HEK293T (cell line): ENCODE results near the gene FN1.

Experiments
- CTCF ChIA-PET: fragments of 350-600 bp; formaldehyde crosslinking; extraction: SDS; loops from one replicate; lab custom pipeline; 2021; ENCODE audit warnings: antibody characterized with exemption, inconsistent platforms; lab: Yijun Ruan, JAX
- POLR2A ChIA-PET: fragments of 350-600 bp; formaldehyde crosslinking; extraction: SDS; loops from one replicate; lab custom pipeline; 2020; ENCODE audit warnings: antibody characterized with exemption, inconsistent platforms; lab: Yijun Ruan, JAX
- DNase-seq: peaks from one replicate; pipeline ENCODE4 v3.0.0; 2012; ENCODE audit warnings: mixed read lengths; ENCODE audit errors: extremely low spot score
- ARNT ChIP-seq: fragments of 450-650 bp; IDR thresholded peaks from 2 replicates; pipeline ENCODE4 v1.6.1; 2017; ENCODE audit warnings: mild to moderate bottlenecking
- BHLHE40 ChIP-seq: fragments of 450-650 bp; IDR thresholded peaks from 2 replicates; pipeline ENCODE4 v1.6.1; 2016; ENCODE audit warnings: mild to moderate bottlenecking, moderate library complexity, borderline replicate concordance
- CTBP1 ChIP-seq: fragments of 450-650 bp; IDR thresholded peaks from 2 replicates; pipeline ENCODE4 v1.6.1; 2016; ENCODE audit warnings: borderline replicate concordance
- ELF4 ChIP-seq: fragments of 450-650 bp; IDR thresholded peaks from 2 replicates; pipeline ENCODE4 v1.6.1; 2017; ENCODE audit warnings: antibody characterized with exemption
- FOXA1 ChIP-seq: fragments of 450-650 bp; IDR thresholded peaks from 2 replicates; pipeline ENCODE4 v1.6.1; 2016; ENCODE audit warnings: mild to moderate bottlenecking
- FOXK2 ChIP-seq: fragments of 450-650 bp; IDR thresholded peaks from 2 replicates; pipeline ENCODE4 v1.6.1; 2016; ENCODE audit warnings: mild to moderate bottlenecking
- FOXM1 ChIP-seq: fragments of 450-650 bp; IDR thresholded peaks from 2 replicates; pipeline ENCODE4 v1.6.1; 2017; ENCODE audit warnings: mild to moderate bottlenecking, borderline replicate concordance
- HDGF ChIP-seq: fragments of 450-650 bp; IDR thresholded peaks from 2 replicates; pipeline ENCODE4 v1.6.1; 2017; ENCODE audit warnings: antibody characterized with exemption, borderline replicate concordance
- L3MBTL2 ChIP-seq: fragments of 450-650 bp; conservative IDR thresholded peaks from 2 replicates; pipeline ENCODE4 v1.6.1; 2016; ENCODE audit warnings: mild to moderate bottlenecking
- LEF1 ChIP-seq: fragments of 450-650 bp; IDR thresholded peaks from 2 replicates; pipeline ENCODE4 v1.6.1; 2017; ENCODE audit warnings: mild to moderate bottlenecking, borderline replicate concordance
- NFRKB ChIP-seq: fragments of 450-650 bp; IDR thresholded peaks from 2 replicates; pipeline ENCODE4 v1.6.1; 2016; ENCODE audit warnings: mild to moderate bottlenecking, moderate library complexity
- PKNOX1 ChIP-seq: fragments of 450-650 bp; IDR thresholded peaks from 2 replicates; pipeline ENCODE4 v1.6.1; 2016
- SP1 ChIP-seq: fragments of 450-650 bp; IDR thresholded peaks from 2 replicates; pipeline ENCODE4 v1.6.1; 2017
- SUZ12 ChIP-seq: fragments of 450-650 bp; IDR thresholded peaks from 2 replicates; pipeline ENCODE4 v1.6.1; 2016; ENCODE audit warnings: mild to moderate bottlenecking
- TARDBP ChIP-seq: fragments of 450-650 bp; IDR thresholded peaks from 2 replicates; pipeline ENCODE4 v1.6.1; 2016
- ZNF384 ChIP-seq: fragments of 450-650 bp; IDR thresholded peaks from 2 replicates; pipeline ENCODE4 v1.6.1; 2016

Gene FN1

GRCh38 chr2:215435870-215436704, at the start of gene FN1:
Gene FN1 (minus strand): TSS chr2:215436068. CDS start chr2:215435802, 266 bp downstream.
- peak; percentile 80 for DNase-seq
- POLR2A ChIA-PET = no interaction called here
- TF ChIP-seq CTBP1 = 0 out of 2 replicates have a peak, but pooled peaks have one; percentile 40
- TF ChIP-seq TARDBP = no peak
- CTCF ChIA-PET = no interaction called here

GRCh38 chr2:215485032-215485431, 49.2 kb upstream of the FN1 start:
- DNase-seq = no peak
- no peak for TF ChIP-seq NFRKB
- no peak for TF ChIP-seq TARDBP
- no peak for TF ChIP-seq ZNF384
- no peak for TF ChIP-seq SUZ12
- TF ChIP-seq L3MBTL2 = no peak
- no peak for TF ChIP-seq FOXM1
- no peak for TF ChIP-seq FOXK2
- TF ChIP-seq BHLHE40 = no peak
- TF ChIP-seq PKNOX1 = no peak
- no peak for TF ChIP-seq ELF4
- POLR2A ChIA-PET = no interaction called here
- CTCF ChIA-PET = no interaction called here

GRCh38 chr2:215484570-215484969, 48.7 kb upstream of the FN1 start:
- POLR2A ChIA-PET = no interaction called here
- no peak for DNase-seq
- TF ChIP-seq NFRKB (no peak), BHLHE40 (no peak), TARDBP (no peak), L3MBTL2 (no peak), HDGF (no peak), ELF4 (no peak), FOXK2 (no peak), FOXM1 (no peak), CTBP1 (no peak), PKNOX1 (no peak), LEF1 (no peak), SUZ12 (no peak), ARNT (no peak), FOXA1 (no peak)
- CTCF ChIA-PET = no interaction called here

- no peak for TF ChIP-seq L3MBTL2
- no peak for TF ChIP-seq SUZ12
- no peak for TF ChIP-seq BHLHE40
- TF ChIP-seq HDGF = no peak
- TF ChIP-seq CTBP1 = no peak
- no peak for TF ChIP-seq NFRKB
- TF ChIP-seq SP1 = no peak
- no peak for TF ChIP-seq FOXM1
- no peak for TF ChIP-seq ARNT
- TF ChIP-seq TARDBP = no peak
- TF ChIP-seq ZNF384 = no peak
- TF ChIP-seq FOXA1 = no peak
- no peak for TF ChIP-seq PKNOX1
- TF ChIP-seq FOXK2 = no peak
- no peak for TF ChIP-seq LEF1
- TF ChIP-seq ELF4 = no peak
- CTCF ChIA-PET = no interaction called here
- POLR2A ChIA-PET = no interaction called here
- no peak for DNase-seq
Measured at GRCh38 chr2:215483431-215483830, 47.6 kb upstream of the FN1 start.

GRCh38 chr2:215479536-215480240, 43.8 kb upstream of the FN1 start:
- ChIA-PET CTCF (no interaction called here), POLR2A (no interaction called here)
- no peak for DNase-seq
- TF ChIP-seq FOXA1 (no peak), PKNOX1 (no peak), FOXK2 (no peak), SP1 (no peak), TARDBP (no peak), ELF4 (no peak), SUZ12 (no peak), ZNF384 (no peak), CTBP1 (no peak), ARNT (no peak), LEF1 (no peak), L3MBTL2 (no peak), NFRKB (no peak), HDGF (no peak), FOXM1 (no peak), BHLHE40 (no peak)
